Lower leg skin (tissue), 3 donors: ENCODE data around the gene TENM4.

ENCODE experiments used
- CTCF ChIP-seq, 3 donors: fragments of 450-650 bp; IDR thresholded peaks; one replicate each; pipeline ENCODE4 v1.5.1; 2016; ENCODE audit warnings: antibody characterized with exemption in 3 of 3, mild to moderate bottlenecking in 3 of 3, moderate library complexity in 2 of 3
- POLR2A ChIP-seq, 2 donors: fragments of 450-650 bp; IDR thresholded peaks; one replicate each; pipeline ENCODE4 v1.6.1; 2016 to 2017; ENCODE audit warnings: antibody characterized with exemption in 2 of 2, mild to moderate bottlenecking in 1 of 2, moderate library complexity in 1 of 2

- TF ChIP-seq CTCF (IDR thresholded peaks at IDR 0.05): no peak
- TF ChIP-seq POLR2A (IDR thresholded peaks at IDR 0.05): no peak
These were observed 105.1 kb downstream of the TENM4 start for GRCh38 chr11:79335681-79336080.
